HFFc6 (cell line): Measurements from ENCODE around the gene EML2. TPM values are rescaled to one million over a fixed set of nuclear protein-coding genes. Genes with fewer than 3 reads are reported as not detected.

Experiments used
- DNase-seq: peaks from one replicate; pipeline ENCODE4 v3.0.0-alpha.2; 2018
- H3K27ac Mint-ChIP-seq: 2 replicates; pipeline ENCODE4 v1.8.0; 2020; ENCODE audit warnings: mild to moderate bottlenecking, mixed read lengths
- H3K27me3 Mint-ChIP-seq: 2 replicates; pipeline ENCODE4 v1.8.0; 2021; ENCODE audit warnings: mild to moderate bottlenecking, moderate library complexity, mixed read lengths; ENCODE audit not compliant: insufficient read depth
- H3K36me3 Mint-ChIP-seq: 2 replicates; pipeline ENCODE4 v1.8.0; 2021; ENCODE audit warnings: low read depth, mixed read lengths
- H3K4me1 Mint-ChIP-seq: 2 replicates; pipeline ENCODE4 v1.8.0; 2020; ENCODE audit warnings: low read depth, mixed read lengths
- H3K4me3 Mint-ChIP-seq: 2 replicates; pipeline ENCODE4 v1.8.0; 2020; ENCODE audit warnings: mild to moderate bottlenecking, moderate library complexity, mixed read lengths
- H3K9me3 Mint-ChIP-seq: 2 replicates; pipeline ENCODE4 v1.8.0; 2020; ENCODE audit warnings: mild to moderate bottlenecking, mixed read lengths
- total RNA-seq, 6 experiments: library from RNA; stranded (reverse); fragmentation: NEBNext Ultra II Directional; extraction: Animal tissue kit (Norgen Biotek cat#: 25700); gene quantifications; 2 replicates in 1 of 6; 3 replicates in 5 of 6; pipeline ENCODE4 v1.2.3, GENCODE V29; 2021
- TF ChIP-seq, protein P1 (sequence below): fragments of 200-600 bp; sonication (generic); IDR thresholded peaks from 2 replicates; pipeline ENCODE4 v1.5.0; 2021; ENCODE audit warnings: antibody characterized with exemption, mild to moderate bottlenecking

Gene EML2
- total RNA-seq, 6 experiments from 2014 or later = 57.8 to 71.2 (median 64.7) TPM

DNA sequence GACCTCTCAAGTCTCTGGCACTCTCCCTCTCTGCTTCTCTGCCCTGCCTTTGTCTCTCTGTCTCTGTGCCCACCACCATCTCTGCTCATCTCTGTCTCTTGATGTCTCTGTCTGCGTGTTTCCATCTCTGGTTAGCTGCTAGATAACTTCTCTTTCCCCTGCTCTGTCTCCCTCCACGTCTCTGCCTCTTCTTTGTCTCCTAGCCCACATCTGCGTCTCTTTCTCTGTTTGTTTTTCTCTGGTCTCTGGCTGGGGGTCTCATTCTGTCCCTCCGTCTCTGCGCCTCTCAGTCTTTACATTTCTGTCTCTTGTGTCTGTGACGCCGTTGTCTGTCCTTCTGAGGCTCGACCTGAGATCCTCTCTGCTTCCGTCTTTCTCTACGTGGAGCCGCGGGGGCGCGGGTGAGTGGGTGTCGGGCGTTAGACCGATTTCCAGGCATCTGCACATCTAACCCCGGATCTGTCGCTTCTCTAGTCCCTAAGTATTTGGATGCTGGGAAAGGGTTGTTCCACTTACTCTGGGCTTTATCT lies 29.2 kb upstream of the EML2 start:
- peak overlapping the region; percentile 56 for H3K27ac Mint-ChIP-seq

DNA sequence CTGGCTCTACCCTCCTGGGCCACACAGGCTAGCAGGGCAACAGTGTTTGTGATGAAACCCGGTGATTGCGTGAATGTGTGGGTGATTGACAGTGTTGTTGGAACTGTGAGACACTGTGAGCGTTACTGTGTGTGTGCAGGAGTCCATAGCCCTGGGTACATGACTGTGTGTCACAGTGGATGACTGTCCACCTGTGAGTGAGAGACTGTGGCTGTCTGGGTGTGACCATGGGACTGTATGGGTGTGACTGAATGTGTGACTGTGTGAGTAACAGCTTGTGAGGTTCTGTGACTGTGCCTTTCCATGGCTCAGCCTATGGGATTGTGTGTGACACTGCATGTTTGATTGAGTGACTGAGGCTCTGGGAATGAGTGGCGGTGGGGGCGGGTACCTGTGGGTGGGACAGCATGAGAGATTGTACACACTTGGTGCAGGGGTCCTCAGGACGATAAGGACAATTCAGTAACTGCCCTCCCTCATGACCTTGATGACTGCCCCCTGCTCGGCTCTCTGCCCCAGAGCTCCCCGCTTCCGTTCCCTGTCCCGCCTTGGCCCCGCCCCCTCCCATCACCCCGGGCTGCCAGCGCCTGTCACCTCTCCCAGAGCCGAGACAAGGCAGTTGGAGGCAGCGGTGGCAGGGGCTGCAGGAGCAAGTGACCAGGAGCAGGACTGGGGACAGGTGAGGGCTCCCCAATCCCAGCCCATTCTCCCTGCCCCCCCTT lies 28.6 kb upstream of the EML2 start, which contains the start of gene GIPR:
Gene GIPR (plus strand): TSS at position 602 of the 722 bp plus-strand sequence. CDS start 1,300 bp downstream, outside the sequence.
- peaks cover 8% of the 10 kb centered on the region for H3K27me3 Mint-ChIP-seq

More for the DNA sequence above, 29.2 kb upstream of the EML2 start:
- Mint-ChIP-seq H3K27me3 (peaks cover 8% of the 10 kb centered on the region), H3K4me1 (peaks cover 34% of the 10 kb centered on the region), H3K36me3 (no peaks in the 10 kb centered on the region), H3K9me3 (no peaks in the 10 kb centered on the region), H3K4me3 (peak overlapping the region; percentile 89)
- TF ChIP-seq, protein P1, sequence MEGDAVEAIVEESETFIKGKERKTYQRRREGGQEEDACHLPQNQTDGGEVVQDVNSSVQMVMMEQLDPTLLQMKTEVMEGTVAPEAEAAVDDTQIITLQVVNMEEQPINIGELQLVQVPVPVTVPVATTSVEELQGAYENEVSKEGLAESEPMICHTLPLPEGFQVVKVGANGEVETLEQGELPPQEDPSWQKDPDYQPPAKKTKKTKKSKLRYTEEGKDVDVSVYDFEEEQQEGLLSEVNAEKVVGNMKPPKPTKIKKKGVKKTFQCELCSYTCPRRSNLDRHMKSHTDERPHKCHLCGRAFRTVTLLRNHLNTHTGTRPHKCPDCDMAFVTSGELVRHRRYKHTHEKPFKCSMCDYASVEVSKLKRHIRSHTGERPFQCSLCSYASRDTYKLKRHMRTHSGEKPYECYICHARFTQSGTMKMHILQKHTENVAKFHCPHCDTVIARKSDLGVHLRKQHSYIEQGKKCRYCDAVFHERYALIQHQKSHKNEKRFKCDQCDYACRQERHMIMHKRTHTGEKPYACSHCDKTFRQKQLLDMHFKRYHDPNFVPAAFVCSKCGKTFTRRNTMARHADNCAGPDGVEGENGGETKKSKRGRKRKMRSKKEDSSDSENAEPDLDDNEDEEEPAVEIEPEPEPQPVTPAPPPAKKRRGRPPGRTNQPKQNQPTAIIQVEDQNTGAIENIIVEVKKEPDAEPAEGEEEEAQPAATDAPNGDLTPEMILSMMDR = no peak
- no peak for DNase-seq

DNA sequence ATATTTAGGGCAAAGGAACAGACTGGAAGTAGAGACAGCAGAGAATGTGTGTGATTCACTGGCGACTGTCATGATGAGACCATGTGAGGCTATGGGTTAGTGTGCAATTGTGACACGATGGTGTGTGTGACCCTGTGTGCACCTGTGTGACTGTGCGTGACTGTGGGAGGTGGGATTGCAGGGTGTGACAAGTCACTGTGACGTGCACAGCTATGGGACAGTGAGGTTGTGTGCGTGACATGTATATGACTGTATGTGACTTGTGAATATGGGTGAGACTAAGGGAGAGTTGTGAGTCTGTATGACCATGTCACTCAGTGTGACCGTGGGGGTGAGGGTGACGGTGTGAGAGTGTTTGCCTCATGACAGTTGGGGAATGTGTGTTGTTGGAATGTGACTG lies 25.4 kb upstream of the EML2 start:
- Mint-ChIP-seq H3K27me3 (peaks cover 18% of the 10 kb centered on the region), H3K9me3 (no peaks in the 10 kb centered on the region), H3K36me3 (no peaks in the 10 kb centered on the region), H3K4me1 (peaks cover 32% of the 10 kb centered on the region), H3K27ac (no peak overlapping the region), H3K4me3 (no peak overlapping the region)
- TF ChIP-seq, protein P1 = no peak
- no peak for DNase-seq

More for the DNA sequence above, 28.6 kb upstream of the EML2 start, which contains the start of gene GIPR:
- H3K27ac Mint-ChIP-seq = peak within 1 kb of the TSS; percentile 56
- H3K9me3 Mint-ChIP-seq = no peaks in the 10 kb centered on the region
- H3K36me3 Mint-ChIP-seq = no peaks in the 10 kb centered on the region
- TF ChIP-seq, protein P1 = no peak
- H3K4me3 Mint-ChIP-seq = peak within 1 kb of the TSS; percentile 89
- DNase-seq = peak; percentile 53
- H3K4me1 Mint-ChIP-seq = peaks cover 34% of the 10 kb centered on the region

DNA sequence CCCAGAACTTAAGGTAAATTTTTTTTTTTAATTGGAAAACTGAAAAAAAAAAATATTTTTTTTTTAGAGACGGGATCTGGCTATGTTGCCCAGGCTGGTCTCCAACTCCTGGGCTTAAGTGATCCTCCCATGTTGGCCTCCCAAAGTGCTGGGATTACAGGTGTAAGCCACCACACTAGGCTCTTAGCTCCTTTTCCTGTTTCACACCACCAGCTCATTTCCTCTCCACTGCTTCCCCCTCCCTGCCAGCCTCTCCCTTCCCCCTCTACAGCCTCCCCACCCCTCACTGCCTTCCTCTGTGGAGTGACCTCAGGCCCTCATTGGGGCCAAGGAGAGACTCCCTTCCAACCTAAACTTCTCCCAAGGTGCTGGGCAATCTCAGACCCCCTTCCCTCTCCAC lies 24.6 kb upstream of the EML2 start:
- peaks cover 25% of the 10 kb centered on the region for H3K4me1 Mint-ChIP-seq
- peaks cover 23% of the 10 kb centered on the region for H3K27me3 Mint-ChIP-seq
- no peak overlapping the region for H3K27ac Mint-ChIP-seq
- no peak overlapping the region for H3K4me3 Mint-ChIP-seq
- TF ChIP-seq, protein P1 = no peak
- no peaks in the 10 kb centered on the region for H3K9me3 Mint-ChIP-seq
- DNase-seq = no peak
- no peaks in the 10 kb centered on the region for H3K36me3 Mint-ChIP-seq

DNA sequence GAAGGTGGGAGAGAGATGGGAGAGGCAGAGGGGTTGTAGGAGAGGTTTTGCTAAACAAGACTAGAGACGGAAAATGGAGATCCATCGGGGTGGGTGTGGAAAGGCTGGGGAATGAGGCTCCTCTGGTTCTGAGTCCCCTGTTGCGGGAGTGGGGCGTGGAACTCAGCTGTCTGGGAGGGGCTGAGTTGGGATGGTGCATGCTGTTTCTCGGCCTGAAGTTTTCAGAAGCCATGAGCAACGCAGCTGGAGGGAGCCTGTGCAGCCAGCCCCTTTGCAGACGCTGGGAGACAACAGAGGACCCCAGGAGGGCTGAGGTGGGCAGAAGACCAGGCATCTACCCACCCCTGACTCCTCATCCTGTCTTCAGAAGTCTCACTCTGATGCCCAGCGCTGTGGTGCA lies 21.4 kb upstream of the EML2 start:
- Mint-ChIP-seq H3K36me3 (no peaks in the 10 kb centered on the region), H3K27ac (no peak overlapping the region), H3K9me3 (no peaks in the 10 kb centered on the region), H3K27me3 (peaks cover 27% of the 10 kb centered on the region), H3K4me3 (no peak overlapping the region), H3K4me1 (peaks cover 9% of the 10 kb centered on the region; the same call in 1 of the 2 replicates)
- TF ChIP-seq, protein P1 = no peak
- no peak for DNase-seq
